22Rv1 (cell line): ENCODE results near the gene FGGY.

Experiments
- CTCF ChIP-seq: fragments of 450-650 bp; IDR thresholded peaks from 2 replicates; pipeline ENCODE4 v1.5.1; 2017; ENCODE audit warnings: mild to moderate bottlenecking
- ZFX ChIP-seq: fragments of 450-650 bp; IDR thresholded peaks from 2 replicates; pipeline ENCODE4 v1.6.1; 2017; ENCODE audit warnings: antibody characterized with exemption, borderline replicate concordance

GRCh38 chr1:59768792-59769735 lies 472.2 kb downstream of the FGGY start:
- TF ChIP-seq CTCF (no peak), ZFX (no peak)
